GM19324 (cell line): ENCODE results near the gene NAIF1.
A peak's percentile ranks its signal among the peaks of the same experiment; 100 is the strongest.
"Not testable (repeated sequence)": the region's sequence is repeated elsewhere in the genome, so short reads cannot be mapped to it uniquely, and the experiment has no call there.

Source experiments
- ATAC-seq: cut with Tn5 transposase; IDR thresholded peaks from one replicate; pipeline ENCODE4 v1.9.1; 2021; ENCODE audit warnings: mild to moderate bottlenecking, moderate library complexity; ENCODE audit not compliant: unreplicated experiment, low FRiP score

NAIF1 gene

DNA sequence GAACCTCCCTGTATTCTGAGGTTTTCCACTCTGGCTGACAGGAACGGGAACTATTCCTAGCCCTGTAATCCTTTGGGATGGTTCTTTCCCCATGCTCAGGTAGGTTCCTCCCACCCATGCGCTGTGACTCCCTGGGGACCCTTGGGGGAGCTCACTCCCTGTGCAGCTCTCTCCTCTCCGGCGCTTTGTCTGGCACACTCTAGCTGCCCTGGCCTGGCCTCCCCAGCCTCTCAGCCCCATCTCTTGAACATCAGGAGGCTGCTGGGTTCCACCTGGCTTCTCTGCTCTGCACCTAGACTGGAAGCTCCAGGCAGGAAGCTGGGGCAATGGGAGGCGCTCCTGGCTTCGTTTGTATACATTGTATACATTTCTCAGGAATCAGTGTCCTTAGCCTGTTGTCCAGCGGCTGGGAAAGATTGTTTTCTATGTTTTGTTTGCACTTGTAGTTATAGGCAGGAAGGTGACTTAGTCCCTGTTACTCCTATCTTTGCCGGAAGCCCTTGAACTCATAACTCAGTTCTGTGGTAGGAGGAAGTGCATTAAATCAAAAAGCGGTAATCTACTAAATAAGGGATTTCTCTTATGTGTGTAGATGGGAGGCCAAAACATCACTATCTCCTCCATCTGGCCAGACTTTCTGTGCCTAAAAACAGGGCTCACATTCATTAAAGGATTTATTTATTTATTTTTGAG, 21.3 kb upstream of the NAIF1 start:
- ATAC-seq, result no peak

DNA sequence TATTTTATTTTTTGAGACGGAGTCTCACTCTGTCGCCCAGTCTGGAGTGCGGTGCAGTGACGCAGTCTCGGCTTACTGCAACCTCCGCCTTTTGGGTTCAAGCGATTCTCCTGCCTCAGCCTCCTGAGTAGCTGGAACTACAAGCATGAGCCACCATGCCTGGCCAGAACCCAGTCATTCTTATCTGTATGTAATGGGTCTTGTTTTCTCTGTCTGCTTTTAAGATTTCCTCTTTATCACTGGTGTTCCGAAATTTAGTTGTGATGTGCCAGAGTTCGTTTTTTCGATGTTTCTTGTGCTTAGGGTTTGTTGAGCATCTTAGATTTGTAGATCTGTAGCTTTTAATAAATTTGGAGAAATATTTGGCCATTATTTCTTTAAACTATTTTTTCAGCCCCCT, 20.1 kb upstream of the NAIF1 start:
- ATAC-seq, result no peak

DNA sequence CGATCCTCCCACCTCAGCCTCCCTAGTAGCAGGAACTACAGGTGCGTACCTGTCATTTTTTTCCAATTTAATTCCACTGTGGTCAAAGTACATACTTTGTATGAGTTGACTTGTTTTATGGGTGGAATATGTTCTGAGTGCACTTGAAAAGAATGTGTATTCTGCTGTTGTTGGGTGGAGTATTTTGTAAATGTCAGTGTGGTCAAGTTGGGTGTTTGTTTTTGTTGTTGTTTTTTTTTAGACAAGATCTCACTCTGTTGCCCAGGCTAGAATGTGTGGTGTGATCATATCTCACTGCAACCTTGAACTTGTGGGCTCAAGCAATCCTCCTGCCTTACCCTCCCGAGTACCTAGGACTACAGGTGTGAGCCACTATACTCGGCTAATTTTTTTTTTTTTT, 18.8 kb upstream of the NAIF1 start:
- no peak for ATAC-seq

DNA sequence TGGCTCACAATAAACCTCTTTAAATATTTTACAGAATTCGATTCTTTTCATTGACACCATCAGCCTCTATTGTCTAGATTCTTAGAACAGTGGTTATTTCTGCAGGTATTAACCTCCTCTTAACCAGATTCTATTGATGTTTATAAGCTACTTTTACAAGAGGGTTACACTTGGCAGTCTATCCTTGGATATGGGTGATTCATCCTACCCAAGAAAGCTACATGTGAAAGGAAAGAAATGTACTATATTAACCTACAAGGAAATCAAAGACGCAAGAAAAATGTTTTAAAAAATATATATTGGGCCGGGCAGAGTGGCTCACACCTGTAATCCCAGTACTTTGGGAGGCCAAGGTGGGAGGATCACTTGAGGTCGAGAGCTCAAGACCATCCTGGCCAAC, 17.6 kb upstream of the NAIF1 start:
- no peak for ATAC-seq

DNA sequence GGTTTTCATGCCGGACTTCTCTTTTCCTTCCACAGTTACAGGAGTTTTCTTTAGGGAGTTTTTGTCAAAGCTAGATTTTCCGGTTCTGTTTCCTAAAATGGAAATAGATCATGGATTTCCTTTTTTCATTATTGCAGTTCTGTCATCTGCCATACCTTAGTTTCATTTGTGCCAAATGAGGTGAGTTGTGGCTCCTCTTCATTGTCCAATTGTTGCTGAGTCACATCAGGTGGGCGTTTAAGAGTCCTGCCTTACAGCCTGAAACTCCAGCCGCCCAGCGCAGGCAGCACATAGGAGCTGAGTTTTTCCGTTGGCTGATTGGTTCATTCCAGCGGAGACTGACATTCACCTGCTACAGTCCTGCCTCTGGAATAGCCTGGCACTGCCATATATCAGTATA, 15.0 kb upstream of the NAIF1 start:
- no peak for ATAC-seq

DNA sequence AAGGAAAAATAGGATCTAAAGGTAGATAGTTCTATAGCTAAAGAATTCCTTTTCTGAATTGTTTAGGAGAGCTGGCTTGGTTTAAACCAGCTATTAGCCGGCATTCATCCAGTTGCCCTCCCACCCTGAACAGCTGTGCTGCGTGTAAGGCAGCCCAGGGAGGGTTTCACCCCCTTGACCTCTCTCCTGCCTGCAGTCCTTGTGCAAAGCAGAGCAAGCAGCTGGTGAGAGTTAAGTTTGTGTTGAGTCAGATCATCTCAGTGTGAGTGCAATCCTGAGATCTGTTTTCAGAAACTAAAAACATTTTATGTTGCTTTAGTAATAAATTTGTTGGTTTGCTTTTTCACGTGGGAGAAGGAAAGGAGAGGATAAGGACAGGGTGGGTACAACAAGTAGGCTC, 13.9 kb upstream of the NAIF1 start:
- ATAC-seq, result no peak

DNA sequence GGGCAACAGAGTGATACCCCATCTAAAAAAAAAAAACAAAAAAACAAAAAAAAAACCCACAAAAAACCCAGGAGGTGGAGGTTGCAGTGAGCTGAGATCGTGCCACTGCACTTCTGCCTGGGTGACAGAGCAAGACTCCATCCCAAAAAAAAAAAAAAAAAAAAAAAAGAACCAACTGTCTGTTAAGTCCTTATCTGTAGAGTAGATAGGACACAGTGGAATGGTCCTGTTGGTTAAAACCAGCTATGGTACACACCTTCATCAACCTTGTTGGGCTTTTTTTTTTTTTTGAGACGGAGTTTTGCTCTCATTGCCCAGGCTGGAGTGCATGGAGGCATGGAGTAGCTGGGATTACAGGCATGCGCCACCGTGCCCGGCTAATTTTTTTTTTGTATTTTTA, 13.1 kb upstream of the NAIF1 start:
- no peak for ATAC-seq

DNA sequence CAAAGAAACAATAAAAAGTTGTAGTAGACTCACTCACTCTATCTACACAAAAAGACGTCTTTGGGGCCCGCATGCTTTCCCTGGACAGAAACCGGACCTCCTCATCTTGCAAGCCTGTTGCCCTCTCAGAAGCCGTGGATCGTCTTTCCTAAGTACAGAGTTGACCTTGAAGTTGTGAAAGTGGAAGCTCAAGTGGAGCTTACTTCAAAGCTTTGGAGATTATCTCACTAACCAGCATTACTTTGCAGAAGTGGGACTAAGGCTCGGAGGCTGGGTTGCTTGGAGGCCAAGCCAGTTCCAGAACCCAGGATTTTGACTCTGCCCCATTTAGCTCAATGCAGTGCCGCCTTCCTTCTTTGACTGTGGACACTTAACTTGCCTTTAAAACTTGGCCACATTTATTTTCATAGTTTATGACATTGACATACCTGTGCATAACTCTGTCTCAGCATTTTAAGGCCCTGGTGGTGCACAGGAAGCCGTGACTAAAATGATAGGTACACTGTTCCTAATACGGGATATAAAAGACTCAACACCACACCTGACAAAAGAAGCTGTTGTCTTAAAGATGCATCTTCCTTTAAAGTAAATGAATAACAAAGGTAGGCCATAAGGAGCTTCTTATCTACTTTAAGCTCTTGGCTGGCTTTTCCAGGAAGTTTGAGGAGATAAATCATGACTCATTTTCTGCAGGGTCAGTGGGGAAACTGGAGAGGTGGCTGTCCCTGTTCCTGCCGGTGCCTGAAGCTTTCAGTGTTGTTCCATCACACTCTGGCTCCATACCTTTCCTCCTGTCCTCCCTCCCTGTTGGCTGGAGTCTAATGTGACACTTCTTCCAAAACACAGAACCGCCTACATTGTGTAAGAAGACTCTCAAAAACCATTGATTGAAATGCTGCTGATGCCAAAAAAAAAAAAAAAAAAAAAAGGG, 11.6 kb upstream of the NAIF1 start:
- ATAC-seq, result no peak

DNA sequence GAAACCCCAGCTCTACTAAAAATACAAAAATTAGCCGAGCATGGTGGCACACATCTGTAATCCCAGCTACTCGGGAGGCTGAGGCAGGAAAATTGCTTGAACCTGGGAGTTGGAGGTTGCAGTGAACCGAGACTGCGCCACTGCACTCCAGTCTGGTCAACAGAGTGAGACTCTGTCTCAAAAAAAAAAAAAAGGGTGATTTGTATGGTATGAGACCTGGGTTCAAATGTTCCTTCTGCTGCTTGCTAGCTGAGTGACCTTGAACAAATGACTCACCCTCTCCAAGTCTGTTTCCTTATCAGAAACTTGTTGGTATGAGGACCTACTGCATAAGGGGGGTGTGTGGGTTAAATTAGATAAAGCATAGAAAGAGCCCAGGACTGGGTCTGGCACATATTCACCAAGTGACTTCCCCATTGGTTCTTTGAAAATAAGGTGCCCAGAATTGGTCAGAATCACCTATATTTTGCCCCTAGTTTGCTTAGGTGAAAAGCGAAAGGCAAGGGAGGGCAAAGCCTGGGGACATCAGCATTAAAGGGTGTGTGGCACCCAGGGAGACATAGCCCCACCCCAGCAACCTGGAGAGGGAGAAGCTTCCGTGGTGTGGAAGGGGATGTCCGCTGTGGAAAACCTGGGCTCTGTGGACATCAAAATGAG, 10.9 kb upstream of the NAIF1 start:
- ATAC-seq, result no peak

DNA sequence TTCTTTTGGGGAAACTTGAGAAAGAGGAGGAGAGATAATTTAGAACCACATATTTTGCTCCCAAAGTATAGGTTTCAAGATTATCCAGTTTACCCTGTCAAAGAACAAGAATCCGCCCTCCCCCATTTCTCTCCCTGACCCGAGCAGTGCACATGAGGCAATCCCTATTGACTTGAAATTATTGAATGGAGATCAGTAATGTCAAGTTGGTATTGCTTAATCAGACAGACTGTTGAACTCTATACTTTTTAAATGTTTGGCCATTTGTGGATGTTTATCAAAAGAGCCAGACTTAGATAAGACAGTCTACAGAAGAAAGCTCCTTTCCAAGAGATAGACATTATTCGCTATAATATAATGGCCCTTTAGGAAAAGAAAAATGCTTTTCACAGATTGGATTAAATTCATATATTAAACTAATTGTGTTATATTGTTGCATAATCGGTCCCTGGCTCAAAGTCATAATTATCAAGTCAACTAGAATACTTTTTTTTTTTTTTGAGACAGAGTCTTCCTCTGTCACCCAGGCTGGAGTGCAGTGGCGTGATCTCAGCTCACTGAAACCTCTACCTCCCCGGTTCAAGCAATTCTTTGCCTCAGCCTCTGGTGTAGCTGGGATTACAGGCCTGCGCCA, 6.2 kb upstream of the NAIF1 start:
- no peak for ATAC-seq

DNA sequence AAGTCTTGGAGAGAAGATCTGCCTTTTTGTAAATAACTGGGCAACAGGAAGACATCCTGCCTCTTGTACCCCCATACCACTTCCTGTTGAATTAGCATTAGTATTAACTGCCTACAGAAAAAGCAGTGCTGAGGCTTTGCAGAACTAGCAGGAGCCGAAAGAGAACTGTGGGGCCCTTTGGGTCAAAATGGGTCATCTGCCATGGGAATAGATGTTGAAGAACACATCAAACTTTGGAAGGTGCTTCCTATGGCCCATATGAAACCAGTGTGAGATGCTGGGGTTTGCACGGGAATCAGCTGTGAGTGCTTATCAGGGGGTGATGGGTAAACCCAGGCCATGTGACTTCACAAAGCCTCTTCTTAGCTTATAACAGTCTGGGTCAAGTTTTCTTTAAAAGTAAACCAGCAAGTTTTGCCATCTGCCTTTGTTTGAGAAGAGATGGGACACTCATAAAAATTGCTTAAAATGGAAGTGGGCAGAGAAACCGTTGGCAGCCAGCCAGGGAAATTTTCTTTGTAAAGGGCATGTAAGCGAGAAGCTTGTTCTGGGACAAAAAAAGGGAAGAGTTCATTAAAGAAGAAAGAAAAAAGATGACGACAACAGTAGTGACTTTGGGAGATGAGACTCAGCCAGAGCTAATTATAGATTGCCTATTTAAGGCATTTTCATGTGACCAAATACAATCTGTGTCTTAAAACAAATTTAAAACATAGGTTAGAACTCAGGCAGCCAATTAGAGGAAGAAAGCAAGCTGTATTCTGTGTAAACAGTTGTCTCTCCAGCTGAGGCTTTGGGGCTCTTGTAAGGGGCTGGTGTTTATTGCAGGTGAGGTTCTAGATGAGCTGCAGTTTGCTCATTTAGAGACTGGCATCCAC, 5.3 kb upstream of the NAIF1 start:
- ATAC-seq, result no peak

DNA sequence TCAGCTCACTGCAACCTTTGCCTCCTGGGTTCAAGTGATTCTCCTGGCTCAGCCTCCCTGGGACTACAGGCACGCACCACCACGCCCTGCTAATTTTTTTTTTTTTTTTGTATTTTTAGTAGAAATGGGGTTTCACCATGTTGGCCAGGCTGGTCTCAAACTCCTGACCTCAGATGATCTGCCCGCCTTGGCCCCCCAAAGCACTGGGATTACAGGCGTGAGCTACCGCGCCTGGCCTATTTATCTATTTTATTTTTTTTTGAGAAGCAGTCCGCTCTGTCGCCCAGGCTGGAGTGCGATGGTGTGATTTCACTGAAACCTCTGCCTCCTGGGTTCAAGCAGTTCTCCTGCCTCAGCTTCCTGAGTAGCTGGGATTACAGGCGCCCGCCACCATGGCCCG, 4.4 kb upstream of the NAIF1 start:
- not testable (repeated sequence) for ATAC-seq

DNA sequence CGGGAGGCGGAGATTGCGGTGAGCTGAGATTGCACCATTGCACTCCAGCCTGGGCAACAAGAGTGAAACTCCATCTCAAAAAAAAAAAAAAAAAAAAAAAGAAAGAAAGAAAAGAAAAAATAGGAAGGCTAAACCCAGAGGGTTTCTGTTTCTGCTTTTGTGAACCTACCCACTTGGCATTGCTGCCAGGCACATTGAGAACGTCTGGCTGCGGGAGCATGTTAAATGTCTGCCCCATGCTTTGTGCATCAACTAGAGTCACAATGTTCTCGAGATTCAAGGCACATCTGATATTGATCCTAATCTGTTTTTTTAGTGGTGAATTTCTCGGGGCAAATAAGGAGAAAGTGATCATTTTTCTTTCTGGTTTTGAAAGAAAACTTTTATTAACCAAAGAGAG, 3.8 kb upstream of the NAIF1 start:
- no peak for ATAC-seq

DNA sequence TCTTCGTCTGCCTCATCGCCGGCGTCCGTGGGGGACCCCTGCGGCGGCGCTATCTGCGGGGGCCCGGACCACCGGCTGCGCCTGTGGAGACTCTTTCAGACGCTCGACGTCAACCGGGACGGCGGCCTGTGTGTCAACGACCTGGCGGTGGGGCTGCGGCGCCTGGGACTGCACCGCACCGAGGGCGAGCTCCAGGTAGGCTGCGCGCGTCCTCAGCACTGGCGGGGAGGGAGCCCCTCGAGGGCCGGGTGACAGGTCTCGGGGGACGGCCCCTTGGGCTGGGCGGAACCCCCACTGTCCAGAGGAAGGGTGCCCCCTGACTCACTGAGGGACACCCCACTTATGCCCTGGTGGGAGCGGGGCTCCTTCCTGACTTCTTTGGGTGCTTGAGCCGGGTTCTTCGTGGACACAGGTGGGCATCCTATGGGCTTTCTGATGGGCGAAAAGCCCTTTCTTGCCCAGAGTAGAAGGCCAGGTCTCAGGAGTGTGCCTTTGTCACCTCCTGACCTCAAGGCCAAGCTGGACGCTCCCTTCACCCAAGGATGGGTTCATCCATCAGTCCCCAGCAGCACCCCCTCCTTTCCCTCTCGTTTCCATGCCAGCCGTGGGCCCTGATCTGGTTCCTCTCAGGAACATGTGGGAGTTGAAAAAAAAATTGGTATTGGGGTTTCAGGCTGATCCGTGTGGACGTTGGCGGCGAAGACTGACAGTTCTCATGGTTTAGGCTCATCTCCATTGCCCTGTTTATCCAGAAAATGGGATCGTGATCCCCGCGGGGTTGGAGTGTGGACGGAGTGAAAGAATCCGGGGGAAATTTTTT, 1.5 kb upstream of the NAIF1 start:
- peak; percentile 8 for ATAC-seq

DNA sequence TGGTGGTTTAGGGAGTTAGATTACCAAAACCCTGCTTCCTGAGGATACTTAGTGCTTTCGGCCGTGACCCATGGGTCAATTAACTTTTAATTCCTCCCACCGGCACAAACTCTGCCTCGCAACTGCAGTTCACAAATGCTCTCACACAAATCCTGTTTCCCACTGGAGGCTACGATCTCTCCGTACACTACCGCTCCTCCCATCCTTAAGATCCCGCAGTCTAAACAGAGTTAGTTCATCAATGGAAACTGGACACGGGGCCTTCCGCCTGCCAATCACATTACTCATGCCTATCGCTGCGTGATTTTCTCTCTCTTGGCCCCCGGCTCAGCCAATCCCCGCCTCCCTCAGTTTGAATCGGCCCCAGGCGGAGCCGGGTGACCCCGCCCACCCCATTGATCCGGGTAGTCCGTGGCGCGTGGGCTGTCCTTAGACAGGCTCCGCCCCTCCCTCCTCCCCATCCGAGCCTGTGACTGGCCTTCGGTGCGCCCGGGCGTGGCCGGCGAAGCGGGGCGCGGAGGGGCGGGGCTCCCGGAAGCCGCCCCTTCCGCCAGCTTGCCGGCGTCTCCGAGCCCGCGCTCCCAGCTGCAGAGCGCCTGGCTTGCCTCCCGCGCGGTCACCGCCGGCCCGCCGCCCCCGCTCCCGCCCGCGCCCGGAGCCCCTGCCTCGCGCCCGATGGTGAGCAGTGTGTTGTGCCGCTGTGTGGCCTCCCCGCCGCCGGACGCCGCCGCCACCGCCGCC, 695 bp upstream of the NAIF1 start, which contains the start of gene SLC25A25:
Gene SLC25A25, plus strand, starts transcription at position 588 of the 741 bp plus-strand sequence. Its CDS starts 88 bp downstream, at position 676.
- peak; percentile 81 for ATAC-seq

DNA sequence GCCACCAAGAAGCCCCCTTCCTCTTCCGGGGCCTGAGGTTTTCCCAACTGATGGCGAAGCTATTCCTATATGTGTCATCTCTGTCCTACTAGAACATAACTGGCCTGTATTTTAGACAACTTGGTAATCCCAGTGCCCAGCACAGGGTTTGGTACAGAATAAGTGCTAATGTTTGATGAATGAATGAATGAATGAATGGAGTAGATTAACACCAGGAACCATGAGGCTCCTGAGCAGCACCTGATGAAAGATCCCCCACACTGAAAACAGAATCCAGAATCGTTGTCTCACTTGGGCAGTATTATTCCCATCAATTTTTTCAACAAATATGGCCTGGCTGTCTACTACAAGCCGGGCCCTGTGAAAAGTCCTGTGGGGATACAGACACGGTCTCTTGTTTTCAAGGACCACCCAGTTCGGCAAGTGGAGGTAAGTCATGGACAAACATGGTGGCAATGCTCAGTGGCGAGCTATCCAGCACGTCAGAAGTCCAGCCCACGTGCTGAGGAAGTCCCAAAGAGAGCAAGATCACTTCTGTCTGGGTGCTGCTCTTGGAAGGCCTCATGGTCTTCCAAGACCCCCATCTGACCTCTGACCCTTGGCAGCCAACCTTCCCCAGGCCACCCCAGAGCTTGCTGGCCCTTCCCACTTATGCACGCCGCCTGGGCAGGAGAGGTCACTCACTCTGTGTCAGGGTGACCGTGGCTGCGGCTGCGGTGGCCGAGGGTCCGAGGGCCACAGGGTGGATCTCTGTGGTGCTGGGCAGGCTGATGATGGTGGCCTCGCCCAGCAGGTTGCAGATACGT, 1.0 kb downstream of the NAIF1 start:
- ATAC-seq, result no peak
